Gastrocnemius medialis (tissue), 4 donors: Measurements from ENCODE around the gene RDH16.

Experiments
- CTCF ChIP-seq, 5 experiments: fragments of 450-650 bp in 3 of 5; fragments of 200-600 bp in 2 of 5; sonication (generic) in 2 of 5; IDR thresholded peaks in 4 of 5; conservative IDR thresholded peaks in 1 of 5; 1 replicate in 4 of 5; 2 replicates in 1 of 5; pipeline ENCODE4 v1.5.1; 2016 to 2019; ENCODE audit warnings: antibody characterized with exemption in 5 of 5, mild to moderate bottlenecking in 3 of 5, moderate library complexity in 3 of 5
- POLR2A ChIP-seq, 2 donors: fragments of 450-650 bp; IDR thresholded peaks; one replicate each; pipeline ENCODE4 v1.6.1; 2017; ENCODE audit warnings: antibody characterized with exemption in 2 of 2, mild to moderate bottlenecking in 2 of 2, moderate library complexity in 2 of 2

- TF ChIP-seq CTCF (IDR thresholded peaks at IDR 0.05 in 4 of 5, conservative IDR thresholded peaks at IDR 0.05 in 1 of 5) (no peak), POLR2A (IDR thresholded peaks at IDR 0.05) (no peak)
These were observed 3.1 kb downstream of the RDH16 start for GRCh38 chr12:56954057-56954957.
